CD4-positive, alpha-beta T cell (primary cell): ENCODE data around the gene KIF17. TPM values are rescaled to one million over a fixed set of nuclear protein-coding genes. Genes with fewer than 3 reads are reported as not detected.

Experiments
- ATAC-seq: fragments of 200-7000 bp; cut with Tn5 transposase; one replicate; pipeline ENCODE4 v1.10.0; 2022; ENCODE audit warnings: mild to moderate bottlenecking; ENCODE audit not compliant: poor library complexity
- CTCF ChIA-PET: fragments of 350-600 bp; sonication (Branson Sonifier 250); formaldehyde crosslinking; loops from one replicate; lab custom pipeline; 2021; ENCODE audit warnings: antibody characterized with exemption, inconsistent platforms; lab: Charles Lee
- POLR2A ChIA-PET: fragments of 350-600 bp; sonication (Branson Sonifier 250); formaldehyde crosslinking; loops from one replicate; lab custom pipeline; 2021; ENCODE audit warnings: antibody characterized with exemption, inconsistent platforms; lab: Charles Lee
- DNase-seq, 14 experiments: peaks; one replicate each; pipeline ENCODE4 v3.0.0-alpha.2; 2013 to 2020; ENCODE audit warnings: mixed read lengths in 2 of 14
- H3K27ac ChIP-seq, 2 donors: one replicate each; pipeline versions ENCODE4 v1.5.1 to v1.7.0; 2013; ENCODE audit warnings: low read length in 2 of 2, low read depth in 1 of 2, mild to moderate bottlenecking in 1 of 2
- H3K27me3 ChIP-seq, 2 experiments: 1 replicate in 1 of 2; 2 replicates in 1 of 2; pipeline versions ENCODE4 v1.6.1 to v1.7.0; 2013; ENCODE audit warnings: low read length in 2 of 2, control low read depth in 1 of 2, mild to moderate bottlenecking in 1 of 2, moderate library complexity in 1 of 2; ENCODE audit not compliant: insufficient read depth in 2 of 2, control insufficient read depth in 1 of 2
- H3K36me3 ChIP-seq: one replicate; pipeline ENCODE4 v1.6.1; 2013; ENCODE audit warnings: low read length, control low read depth; ENCODE audit not compliant: insufficient read depth
- H3K4me1 ChIP-seq: one replicate; pipeline ENCODE4 v1.6.1; 2013; ENCODE audit warnings: low read length, control low read depth; ENCODE audit not compliant: insufficient read depth
- H3K4me3 ChIP-seq: one replicate; pipeline ENCODE4 v1.5.1; 2013; ENCODE audit warnings: mild to moderate bottlenecking, low read length, moderate library complexity
- H3K9me3 ChIP-seq, 2 experiments: 1 replicate in 1 of 2; 2 replicates in 1 of 2; pipeline versions ENCODE4 v1.6.1 to v1.7.0; 2013; ENCODE audit warnings: low read length in 2 of 2, mild to moderate bottlenecking in 2 of 2, control low read depth in 1 of 2, moderate library complexity in 1 of 2; ENCODE audit not compliant: control insufficient read depth in 1 of 2, insufficient read depth in 1 of 2
- H3K27ac Mint-ChIP-seq: one replicate; pipeline ENCODE4 v1.8.0; 2020; ENCODE audit warnings: mixed read lengths
- H3K27me3 Mint-ChIP-seq: one replicate; pipeline ENCODE4 v1.8.0; 2021; ENCODE audit warnings: mixed read lengths
- H3K36me3 Mint-ChIP-seq: one replicate; pipeline ENCODE4 v1.8.0; 2021; ENCODE audit warnings: low read depth, mixed read lengths
- H3K4me1 Mint-ChIP-seq: one replicate; pipeline ENCODE4 v1.8.0; 2021; ENCODE audit warnings: low read depth, mixed read lengths
- H3K4me3 Mint-ChIP-seq: one replicate; pipeline ENCODE4 v1.8.0; 2020; ENCODE audit warnings: mild to moderate bottlenecking, mixed read lengths
- H3K9me3 Mint-ChIP-seq: one replicate; pipeline ENCODE4 v1.8.0; 2020; ENCODE audit warnings: mixed read lengths
- intact Hi-C, 2 experiments: fragments of 100-400 bp; cut with DNase I in 1 of 2; cut with micrococcal nuclease in 1 of 2; formaldehyde crosslinking; loops; one replicate each; pipeline versions ENCODE4 v1.15.1 to v1.9.0; 2023 to 2025; cut with DNase I, micrococcal nuclease
- total RNA-seq, 174 experiments: library from RNA in 2 of 174; stranded (reverse) in 2 of 174; gene quantifications; one replicate each; pipeline ENCODE4 v1.2.3 and lab custom pipeline; 2021 to 2026
- TF ChIP-seq, protein P1 (sequence below): fragments of 200-600 bp; IDR thresholded peaks from one replicate; pipeline ENCODE4 v1.8.0; 2022; ENCODE audit warnings: antibody characterized with exemption, mild to moderate bottlenecking

The KIF17 gene
- total RNA-seq, 2 experiments from 2014 or later: not detected

DNA sequence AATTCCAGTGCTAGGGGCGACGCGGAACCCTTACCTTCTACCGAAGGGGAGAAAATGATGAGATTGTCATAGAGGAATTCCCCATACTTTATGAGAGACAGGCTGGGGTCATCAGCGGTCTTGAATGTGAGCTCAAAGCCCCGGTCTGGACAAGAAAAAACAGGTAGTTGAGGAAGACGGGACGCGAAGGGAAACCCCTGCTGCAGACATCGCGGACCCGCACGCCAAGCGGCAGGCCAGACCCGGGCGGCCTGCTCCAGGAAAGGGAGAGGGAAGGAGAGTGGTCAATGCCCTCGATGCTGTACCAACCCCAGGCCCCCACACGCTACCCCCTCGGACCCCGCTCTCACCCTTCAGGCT is 57.0 kb downstream of the KIF17 start:
- peaks cover 53% of the 10 kb centered on the region for H3K36me3 Mint-ChIP-seq
- CTCF ChIA-PET: interaction anchor here (0.6 to 1.6 kb wide), 5 partner anchors 11 to 128 kb away, joined by 4 to 6 read pairs (median 4); no protein-coding TSS in a partner anchor
- TF ChIP-seq, protein P1, sequence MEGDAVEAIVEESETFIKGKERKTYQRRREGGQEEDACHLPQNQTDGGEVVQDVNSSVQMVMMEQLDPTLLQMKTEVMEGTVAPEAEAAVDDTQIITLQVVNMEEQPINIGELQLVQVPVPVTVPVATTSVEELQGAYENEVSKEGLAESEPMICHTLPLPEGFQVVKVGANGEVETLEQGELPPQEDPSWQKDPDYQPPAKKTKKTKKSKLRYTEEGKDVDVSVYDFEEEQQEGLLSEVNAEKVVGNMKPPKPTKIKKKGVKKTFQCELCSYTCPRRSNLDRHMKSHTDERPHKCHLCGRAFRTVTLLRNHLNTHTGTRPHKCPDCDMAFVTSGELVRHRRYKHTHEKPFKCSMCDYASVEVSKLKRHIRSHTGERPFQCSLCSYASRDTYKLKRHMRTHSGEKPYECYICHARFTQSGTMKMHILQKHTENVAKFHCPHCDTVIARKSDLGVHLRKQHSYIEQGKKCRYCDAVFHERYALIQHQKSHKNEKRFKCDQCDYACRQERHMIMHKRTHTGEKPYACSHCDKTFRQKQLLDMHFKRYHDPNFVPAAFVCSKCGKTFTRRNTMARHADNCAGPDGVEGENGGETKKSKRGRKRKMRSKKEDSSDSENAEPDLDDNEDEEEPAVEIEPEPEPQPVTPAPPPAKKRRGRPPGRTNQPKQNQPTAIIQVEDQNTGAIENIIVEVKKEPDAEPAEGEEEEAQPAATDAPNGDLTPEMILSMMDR: no peak
- peak overlapping the region; percentile 99 for H3K4me3 ChIP-seq
- POLR2A ChIA-PET: interaction anchor here (0.6 to 2.4 kb wide), 6 partner anchors 15 to 153 kb away, joined by 3 to 35 read pairs (median 5); partner anchors contain the start of genes HP1BP3, KIF17 and PINK1
- peak overlapping the region; percentile 77 to 84 for H3K27ac ChIP-seq
- ATAC-seq: peak; percentile 3
- peaks cover 33% of the 10 kb centered on the region for H3K36me3 ChIP-seq
- no peaks in the 10 kb centered on the region for H3K27me3 ChIP-seq
- no peaks in the 10 kb centered on the region for H3K9me3 ChIP-seq
- intact Hi-C loops: loop anchor here in 1 of 2 experiments (2.0 kb wide), 1 partner anchor 126 kb away; the partner anchor contains the start of gene HP1BP3
- H3K4me3 Mint-ChIP-seq: peak overlapping the region; percentile 97
- DNase-seq: peak in 4 of 14 experiments; percentile 5 to 69 (median 38)
- no peaks in the 10 kb centered on the region for H3K9me3 Mint-ChIP-seq
- H3K27me3 Mint-ChIP-seq: no peaks in the 10 kb centered on the region
- H3K27ac Mint-ChIP-seq: peak overlapping the region; percentile 88
- peaks cover 51% of the 10 kb centered on the region for H3K4me1 Mint-ChIP-seq
- peaks cover 45% of the 10 kb centered on the region for H3K4me1 ChIP-seq

DNA sequence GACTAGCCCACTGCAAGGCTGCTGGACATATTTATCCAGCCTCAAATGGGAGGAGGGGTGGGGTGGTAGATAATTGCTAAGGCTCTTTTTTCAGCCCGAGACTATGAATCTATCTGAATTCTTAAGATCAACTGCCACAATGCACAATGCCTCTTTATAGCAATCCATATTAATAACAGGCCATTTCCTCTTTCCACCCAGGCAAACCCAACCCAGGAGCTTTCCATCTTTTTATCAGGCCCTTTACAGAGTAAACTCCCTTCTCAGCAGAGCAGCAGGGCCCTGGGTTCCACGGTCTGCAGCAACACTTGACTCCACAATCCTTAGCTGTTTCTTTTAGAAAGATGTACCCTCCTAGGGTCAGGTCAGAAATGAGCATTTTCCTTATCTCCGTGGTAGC is 57.4 kb downstream of the KIF17 start:
- no peaks in the 10 kb centered on the region for H3K27me3 ChIP-seq
- Mint-ChIP-seq H3K27me3 (no peaks in the 10 kb centered on the region), H3K27ac (peak overlapping the region; percentile 88), H3K4me1 (peaks cover 51% of the 10 kb centered on the region), H3K36me3 (peaks cover 58% of the 10 kb centered on the region), H3K9me3 (no peaks in the 10 kb centered on the region), H3K4me3 (peak overlapping the region; percentile 97)
- H3K27ac ChIP-seq: peak overlapping the region; percentile 77 to 84
- H3K4me1 ChIP-seq: peaks cover 45% of the 10 kb centered on the region
- ATAC-seq: no peak
- TF ChIP-seq, protein P1: no peak
- H3K36me3 ChIP-seq: peaks cover 38% of the 10 kb centered on the region
- H3K4me3 ChIP-seq: peak overlapping the region; percentile 99
- intact Hi-C loops: loop anchor here in 1 of 2 experiments (2.0 kb wide), 1 partner anchor 126 kb away; the partner anchor contains the start of gene HP1BP3
- CTCF ChIA-PET: interaction anchor here (1.5 to 1.6 kb wide), 3 partner anchors 27 to 36 kb away, joined by 4 to 6 read pairs (median 5); no protein-coding TSS in a partner anchor
- DNase-seq: no peak
- no peaks in the 10 kb centered on the region for H3K9me3 ChIP-seq
- POLR2A ChIA-PET: interaction anchor here (0.6 to 2.4 kb wide), 3 partner anchors 14 to 27 kb away, joined by 3 to 35 read pairs (median 6); partner anchors contain the start of gene PINK1

DNA sequence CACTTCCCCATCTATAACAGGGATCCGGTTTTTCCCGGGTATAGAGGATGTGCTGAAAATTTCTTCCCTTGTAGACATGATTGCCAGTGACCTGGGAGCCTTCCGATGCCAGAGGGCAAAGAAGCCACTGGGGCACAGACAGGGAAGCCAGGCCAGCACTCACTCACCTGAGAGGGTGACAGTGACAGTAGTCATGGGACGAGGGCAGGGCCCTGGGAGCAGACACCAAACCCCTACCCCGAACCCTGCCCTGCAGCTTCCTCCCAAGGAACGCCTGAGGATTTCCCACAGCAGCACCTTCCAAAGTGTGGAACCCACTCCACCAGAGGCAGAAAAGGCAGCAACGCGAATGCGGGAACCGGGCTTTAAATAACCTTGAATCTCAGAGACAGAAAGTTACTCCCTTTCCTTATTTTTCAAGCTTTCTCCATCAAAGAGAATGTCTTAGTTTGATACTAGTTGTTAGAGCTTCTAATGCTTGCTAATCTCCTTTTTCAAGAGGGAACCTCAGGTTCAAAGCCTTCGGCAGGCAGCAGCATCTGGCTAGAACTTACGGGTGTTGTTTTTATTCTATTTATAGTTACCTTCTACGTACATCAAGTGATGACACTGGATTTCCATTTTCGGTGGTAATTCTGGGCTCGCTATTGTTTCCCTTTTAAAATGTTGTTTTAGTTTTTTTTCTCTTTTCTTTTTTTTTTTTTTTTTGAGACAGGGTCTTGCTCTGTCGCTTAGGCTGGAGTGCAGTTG is 59.5 kb downstream of the KIF17 start:
- H3K27ac ChIP-seq: no peak overlapping the region
- ChIA-PET CTCF (interaction anchor here (0.6 kb wide), 1 partner anchor 8 kb away, joined by 3 read pairs; no protein-coding TSS in a partner anchor), POLR2A (interaction anchor here (2.9 kb wide), 1 partner anchor 24 kb away, joined by 8 read pairs; no protein-coding TSS in a partner anchor)
- H3K36me3 ChIP-seq: peaks cover 56% of the 10 kb centered on the region
- H3K27me3 ChIP-seq: no peaks in the 10 kb centered on the region
- H3K27ac Mint-ChIP-seq: peak overlapping the region; percentile 88
- peak overlapping the region; percentile 97 for H3K4me3 Mint-ChIP-seq
- TF ChIP-seq, protein P1: no peak
- no peaks in the 10 kb centered on the region for H3K9me3 Mint-ChIP-seq
- ATAC-seq: no peak
- peaks cover 45% of the 10 kb centered on the region for H3K4me1 ChIP-seq
- no peak overlapping the region for H3K4me3 ChIP-seq
- peaks cover 76% of the 10 kb centered on the region for H3K36me3 Mint-ChIP-seq
- no peaks in the 10 kb centered on the region for H3K27me3 Mint-ChIP-seq
- DNase-seq: no peak
- peaks cover 0 to 3% of the 10 kb centered on the region in 2 experiments for H3K9me3 ChIP-seq
- peaks cover 51% of the 10 kb centered on the region for H3K4me1 Mint-ChIP-seq
- intact Hi-C loops: loop anchor here in 1 of 2 experiments (2.0 kb wide), 1 partner anchor 22 kb away; no protein-coding TSS in a partner anchor
